GM12801 (cell line): ENCODE data around the gene F8.

Experiments used
- TF ChIP-seq, protein P1 (sequence below): IDR thresholded peaks from one replicate; pipeline ENCODE4 v1.5.1; 2011; ENCODE audit warnings: control low read depth; ENCODE audit not compliant: insufficient read length; ENCODE audit errors: extremely low read depth

Gene F8

GRCh38 chrX:154822029-154822428 is 200.5 kb downstream of the F8 start:
- TF ChIP-seq, protein P1, sequence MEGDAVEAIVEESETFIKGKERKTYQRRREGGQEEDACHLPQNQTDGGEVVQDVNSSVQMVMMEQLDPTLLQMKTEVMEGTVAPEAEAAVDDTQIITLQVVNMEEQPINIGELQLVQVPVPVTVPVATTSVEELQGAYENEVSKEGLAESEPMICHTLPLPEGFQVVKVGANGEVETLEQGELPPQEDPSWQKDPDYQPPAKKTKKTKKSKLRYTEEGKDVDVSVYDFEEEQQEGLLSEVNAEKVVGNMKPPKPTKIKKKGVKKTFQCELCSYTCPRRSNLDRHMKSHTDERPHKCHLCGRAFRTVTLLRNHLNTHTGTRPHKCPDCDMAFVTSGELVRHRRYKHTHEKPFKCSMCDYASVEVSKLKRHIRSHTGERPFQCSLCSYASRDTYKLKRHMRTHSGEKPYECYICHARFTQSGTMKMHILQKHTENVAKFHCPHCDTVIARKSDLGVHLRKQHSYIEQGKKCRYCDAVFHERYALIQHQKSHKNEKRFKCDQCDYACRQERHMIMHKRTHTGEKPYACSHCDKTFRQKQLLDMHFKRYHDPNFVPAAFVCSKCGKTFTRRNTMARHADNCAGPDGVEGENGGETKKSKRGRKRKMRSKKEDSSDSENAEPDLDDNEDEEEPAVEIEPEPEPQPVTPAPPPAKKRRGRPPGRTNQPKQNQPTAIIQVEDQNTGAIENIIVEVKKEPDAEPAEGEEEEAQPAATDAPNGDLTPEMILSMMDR: no peak

GRCh38 chrX:154821523-154821922 is 201.0 kb downstream of the F8 start:
- TF ChIP-seq, protein P1: no peak

- TF ChIP-seq, protein P1: no peak
These were observed 202.7 kb downstream of the F8 start for GRCh38 chrX:154819771-154820341.

- TF ChIP-seq, protein P1: no peak
These were observed 203.4 kb downstream of the F8 start for GRCh38 chrX:154818916-154819770.

- TF ChIP-seq, protein P1: no peak
These were observed 207.2 kb downstream of the F8 start for GRCh38 chrX:154815274-154815818.

GRCh38 chrX:154813801-154814200 is 208.7 kb downstream of the F8 start:
- TF ChIP-seq, protein P1: no peak

- TF ChIP-seq, protein P1: no peak
These were observed 210.0 kb downstream of the F8 start for GRCh38 chrX:154812341-154813101.
